GM12872 (cell line): ENCODE results near the gene CWC22.

Experiments used
- TF ChIP-seq, protein P1 (sequence below): IDR thresholded peaks from 3 replicates; pipeline ENCODE4 v1.5.1; 2011; ENCODE audit warnings: low read depth, mild to moderate bottlenecking, low read length, moderate library complexity; ENCODE audit not compliant: insufficient read depth

CWC22 gene

GRCh38 chr2:179925713-179926112 is 81.4 kb downstream of the CWC22 start:
- TF ChIP-seq, protein P1, sequence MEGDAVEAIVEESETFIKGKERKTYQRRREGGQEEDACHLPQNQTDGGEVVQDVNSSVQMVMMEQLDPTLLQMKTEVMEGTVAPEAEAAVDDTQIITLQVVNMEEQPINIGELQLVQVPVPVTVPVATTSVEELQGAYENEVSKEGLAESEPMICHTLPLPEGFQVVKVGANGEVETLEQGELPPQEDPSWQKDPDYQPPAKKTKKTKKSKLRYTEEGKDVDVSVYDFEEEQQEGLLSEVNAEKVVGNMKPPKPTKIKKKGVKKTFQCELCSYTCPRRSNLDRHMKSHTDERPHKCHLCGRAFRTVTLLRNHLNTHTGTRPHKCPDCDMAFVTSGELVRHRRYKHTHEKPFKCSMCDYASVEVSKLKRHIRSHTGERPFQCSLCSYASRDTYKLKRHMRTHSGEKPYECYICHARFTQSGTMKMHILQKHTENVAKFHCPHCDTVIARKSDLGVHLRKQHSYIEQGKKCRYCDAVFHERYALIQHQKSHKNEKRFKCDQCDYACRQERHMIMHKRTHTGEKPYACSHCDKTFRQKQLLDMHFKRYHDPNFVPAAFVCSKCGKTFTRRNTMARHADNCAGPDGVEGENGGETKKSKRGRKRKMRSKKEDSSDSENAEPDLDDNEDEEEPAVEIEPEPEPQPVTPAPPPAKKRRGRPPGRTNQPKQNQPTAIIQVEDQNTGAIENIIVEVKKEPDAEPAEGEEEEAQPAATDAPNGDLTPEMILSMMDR, result no peak

- TF ChIP-seq, protein P1, result no peak
Observed at GRCh38 chr2:179917272-179917671, 89.8 kb downstream of the CWC22 start.

DNA sequence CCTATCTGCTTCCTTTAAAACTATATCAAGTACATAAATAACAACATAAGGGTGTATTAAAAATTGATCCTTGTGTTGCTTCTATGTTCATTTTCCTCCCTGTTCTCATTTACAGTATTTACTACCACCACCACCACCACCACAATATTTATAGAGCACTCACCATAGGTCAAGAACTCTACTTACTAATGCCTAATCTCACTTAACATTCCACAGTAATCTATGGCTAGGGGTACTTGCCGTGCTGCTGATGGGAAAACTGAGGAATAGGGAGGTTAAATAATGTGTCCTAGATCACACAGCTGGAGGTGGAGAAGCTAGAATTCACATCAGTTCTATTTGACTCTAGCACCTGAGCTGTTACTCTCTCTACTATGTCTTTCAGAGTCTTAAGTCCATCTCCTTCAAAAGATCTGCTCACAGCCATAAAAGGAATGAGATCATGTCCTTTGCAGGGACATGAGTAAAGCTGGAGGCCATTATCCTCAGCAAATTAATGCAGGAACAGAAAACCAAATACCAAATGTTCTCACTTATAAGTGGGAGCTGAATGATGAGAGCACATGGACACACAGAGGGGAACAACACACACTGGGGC is 91.6 kb downstream of the CWC22 start:
- TF ChIP-seq, protein P1, result no peak

DNA sequence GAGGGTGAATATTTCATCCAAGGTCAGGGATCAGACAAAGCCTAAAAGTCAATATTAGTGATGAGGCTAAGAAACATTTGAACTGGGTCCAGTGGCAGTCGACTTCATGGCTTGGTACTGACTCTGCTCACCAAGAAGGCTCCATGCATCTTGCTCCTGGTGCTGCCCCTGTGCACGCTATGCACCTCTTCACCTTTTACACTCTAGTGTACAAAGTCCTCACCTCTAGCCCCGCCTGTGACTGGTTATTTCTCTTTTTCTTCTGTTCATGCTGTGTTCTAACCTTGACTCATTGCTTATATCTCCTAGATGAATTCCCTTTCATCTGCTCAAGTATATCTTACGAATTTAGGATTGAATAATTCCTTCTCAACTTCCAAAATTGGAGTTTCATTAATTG is 93.3 kb downstream of the CWC22 start:
- TF ChIP-seq, protein P1, result no peak

DNA sequence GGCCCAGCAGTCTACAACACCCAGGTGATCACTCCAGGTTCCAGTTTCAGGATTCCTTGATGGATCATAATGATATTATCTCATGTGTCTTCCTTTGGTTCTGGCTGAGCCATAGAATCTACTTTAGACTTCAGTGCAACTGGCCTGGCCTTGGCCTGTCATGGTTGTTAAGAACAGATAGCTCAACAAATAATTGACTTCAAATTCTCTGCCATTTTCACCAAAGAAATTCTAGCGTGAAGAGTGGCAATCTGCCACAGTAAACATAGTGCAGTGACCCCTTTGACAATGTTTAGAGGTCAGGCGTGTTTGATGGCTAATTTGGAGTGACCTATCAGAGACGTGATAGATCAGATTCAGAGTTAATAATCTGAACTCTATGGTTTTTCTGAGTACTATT is 95.5 kb downstream of the CWC22 start:
- TF ChIP-seq, protein P1, result no peak

GRCh38 chr2:179910735-179911113 is 96.4 kb downstream of the CWC22 start:
- TF ChIP-seq, protein P1, result no peak

DNA sequence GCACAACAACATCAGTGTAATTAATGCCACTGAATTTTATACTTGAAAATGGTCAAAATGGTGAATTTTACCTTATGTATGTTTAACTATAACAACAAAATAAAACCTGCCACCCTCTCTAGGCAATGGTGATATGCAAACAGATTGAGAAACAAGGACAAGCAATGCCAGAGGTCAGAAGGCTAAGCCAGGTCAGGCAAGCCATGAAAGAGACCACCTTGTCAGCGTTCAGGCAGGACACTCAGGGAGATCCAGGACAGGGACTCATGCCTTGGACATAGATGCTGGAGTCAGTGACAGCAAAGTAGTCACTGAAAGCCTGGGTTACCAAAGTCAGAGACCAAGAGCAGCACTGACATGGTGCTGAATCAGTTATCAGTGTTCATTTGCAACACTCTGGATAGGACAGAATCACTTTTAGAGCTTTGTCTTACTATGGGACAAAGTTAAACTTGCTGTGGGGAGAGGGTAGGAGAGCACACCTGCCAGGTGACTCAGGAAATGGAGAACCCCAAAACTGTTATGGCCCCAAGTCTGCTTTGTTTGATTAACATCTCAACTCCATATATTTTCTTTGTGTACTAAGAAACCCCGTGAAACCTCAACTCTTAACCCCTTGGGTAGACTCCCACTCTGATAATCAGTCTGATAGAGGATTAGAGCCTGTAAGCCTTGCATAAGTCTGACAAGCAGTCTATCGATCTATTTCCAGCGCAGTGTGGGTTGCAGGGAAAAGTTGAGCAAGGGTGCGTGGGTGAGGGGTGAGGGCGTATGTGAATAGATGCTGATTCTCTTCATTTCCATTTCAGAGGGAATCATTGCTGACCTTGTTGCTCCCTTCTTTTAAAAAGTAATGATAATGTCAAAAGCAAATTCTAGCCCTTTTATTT is 97.0 kb downstream of the CWC22 start:
- TF ChIP-seq, protein P1, result no peak
